Astrocyte of the cerebellum (primary cell): ENCODE data around the gene NRXN2.

ENCODE experiments used
- DNase-seq: peaks from one replicate; pipeline ENCODE4 v3.0.0-alpha.2; 2011; ENCODE audit warnings: low read depth
- H3K4me3 ChIP-seq: 2 replicates; pipeline ENCODE4 v1.5.1; 2011; ENCODE audit warnings: mild to moderate bottlenecking, low read depth, low read length, moderate library complexity
- CTCF ChIP-seq: IDR thresholded peaks from 2 replicates; pipeline ENCODE4 v1.5.1; 2012; ENCODE audit warnings: low read length, low read depth, moderate library complexity, mild to moderate bottlenecking; ENCODE audit errors: missing control alignments
- in situ Hi-C: cut with HindIII; loops from 2 replicates; pipeline ENCODE4 v1.10.0; 2017; ENCODE audit warnings: low sequenced_read_pairs

Gene NRXN2

DNA sequence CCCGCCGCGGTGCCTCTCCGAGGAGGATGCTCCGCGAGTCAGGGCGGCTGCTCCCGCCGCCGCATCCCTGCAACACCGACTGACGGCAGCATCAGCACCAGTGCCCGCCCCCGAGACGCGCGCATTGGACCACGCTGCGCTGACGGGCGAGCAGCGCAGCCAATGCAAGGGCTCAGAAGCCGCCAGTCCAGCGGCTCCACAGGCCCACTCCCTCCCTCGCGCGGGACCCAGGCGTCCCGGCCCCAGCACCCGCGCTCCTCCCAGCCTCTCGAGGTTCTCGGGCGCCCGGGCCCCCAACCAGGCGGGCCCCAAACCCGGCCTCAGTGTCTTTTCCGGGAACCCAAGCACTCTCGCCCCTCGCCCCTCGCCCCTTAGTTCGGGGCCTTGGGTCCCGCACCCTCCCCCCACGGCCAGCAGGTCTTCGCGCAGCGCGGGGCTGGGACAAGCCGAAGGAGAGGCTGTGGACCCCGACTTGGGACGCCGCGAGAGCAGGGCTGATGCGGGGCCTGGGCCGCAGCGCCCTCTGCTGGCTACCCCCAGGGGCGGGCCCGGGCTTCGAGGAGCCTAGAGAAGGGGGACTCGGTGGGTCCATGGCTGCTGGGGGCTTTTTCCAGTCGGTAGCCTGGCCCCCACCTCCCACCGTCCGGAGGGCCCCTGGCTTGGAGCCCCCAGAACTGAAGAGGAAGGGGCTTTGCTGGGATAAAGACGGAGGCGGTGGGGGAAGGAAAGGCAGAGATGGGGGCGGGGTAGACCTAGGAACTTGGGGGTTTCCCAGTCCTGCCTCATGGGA is at the start of gene NRXN2:
Gene NRXN2 (minus strand): TSS at position 81 of the 790 bp plus-strand sequence. CDS start 9,498 bp downstream, outside the sequence.
- peak; percentile 96 for TF ChIP-seq CTCF
- in situ Hi-C loops = no loop called here
- peak; percentile 23 for DNase-seq
- H3K4me3 ChIP-seq = peak within 1 kb of the TSS; percentile 60

- TF ChIP-seq CTCF = no peak
- no peak overlapping the region for H3K4me3 ChIP-seq
- DNase-seq = no peak
- in situ Hi-C loops = loop anchor here (10.0 to 25.0 kb wide), 2 partner anchors 58 to 90 kb away; no protein-coding TSS in a partner anchor
Measured at GRCh38 chr11:64772303-64773018, 49.5 kb upstream of the NRXN2 start.

DNA sequence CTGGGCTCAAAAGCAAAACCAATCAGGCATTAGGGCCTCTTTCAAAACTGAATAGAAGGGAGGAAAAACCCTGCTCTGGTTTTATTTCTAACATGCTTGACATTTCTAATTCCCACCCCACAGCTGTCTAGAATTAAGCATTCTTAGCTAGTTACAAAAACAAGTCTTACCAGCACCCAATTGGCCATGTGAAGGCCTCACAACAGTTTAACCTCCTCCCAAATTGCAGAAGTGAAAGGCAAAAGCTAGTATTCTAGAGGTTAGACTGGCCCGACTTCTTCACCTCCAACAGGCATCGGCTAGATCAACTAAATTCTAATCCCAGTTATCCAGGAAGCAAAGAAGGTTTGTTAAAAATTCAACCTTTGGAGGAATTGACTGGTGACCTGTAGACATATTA is 48.9 kb upstream of the NRXN2 start:
- in situ Hi-C loops = loop anchor here (10.0 to 25.0 kb wide), 2 partner anchors 57 to 90 kb away; no protein-coding TSS in a partner anchor
- H3K4me3 ChIP-seq = no peak overlapping the region
- TF ChIP-seq CTCF = no peak
- no peak for DNase-seq

DNA sequence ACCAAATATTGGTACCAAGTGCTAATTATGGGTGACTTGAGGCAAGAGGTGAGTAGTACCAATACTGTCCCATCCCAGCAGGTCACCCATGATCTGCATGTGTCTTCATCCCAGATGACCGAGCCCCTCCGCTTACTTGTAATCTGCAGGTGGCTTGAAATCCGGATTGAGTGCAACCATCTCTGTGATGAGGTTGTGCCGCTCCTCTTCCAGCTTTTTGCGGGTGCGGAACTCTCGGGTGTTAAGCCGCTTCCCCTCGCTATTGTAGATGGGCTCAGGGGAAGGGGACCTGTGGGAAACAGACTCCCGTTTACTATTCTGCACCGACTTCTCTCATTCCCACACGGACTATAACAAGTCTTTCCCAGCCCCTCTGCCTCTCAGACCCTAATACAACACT is 47.1 kb upstream of the NRXN2 start:
- no peak overlapping the region for H3K4me3 ChIP-seq
- TF ChIP-seq CTCF = no peak
- DNase-seq = no peak
- in situ Hi-C loops = loop anchor here (10.0 to 25.0 kb wide), 2 partner anchors 55 to 92 kb away; no protein-coding TSS in a partner anchor

DNA sequence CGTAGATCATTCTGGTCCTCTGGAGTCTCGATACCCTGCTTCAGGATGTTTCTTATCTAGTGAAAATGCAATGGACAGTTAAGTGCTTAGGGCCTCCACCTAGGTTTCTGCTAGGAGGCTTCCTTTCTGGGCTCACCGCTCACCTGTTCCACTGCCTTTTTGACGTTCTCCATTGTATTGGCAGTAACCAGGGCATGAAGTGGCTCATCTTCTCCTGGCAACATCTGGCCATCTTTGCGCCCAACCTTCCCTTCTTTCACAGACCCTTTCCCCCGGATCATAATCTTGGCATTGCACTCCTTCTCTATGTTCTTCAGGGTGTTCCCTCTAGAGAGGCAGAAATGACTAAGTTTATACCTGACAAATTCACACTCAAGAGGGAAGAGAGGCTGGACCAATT is 46.3 kb upstream of the NRXN2 start:
- no peak overlapping the region for H3K4me3 ChIP-seq
- no peak for DNase-seq
- in situ Hi-C loops = loop anchor here (25.0 kb wide), 1 partner anchor 93 kb away; no protein-coding TSS in a partner anchor
- TF ChIP-seq CTCF = no peak

GRCh38 chr11:64768300-64768694 is 45.3 kb upstream of the NRXN2 start:
- in situ Hi-C loops = loop anchor here (25.0 kb wide), 1 partner anchor 94 kb away; no protein-coding TSS in a partner anchor
- TF ChIP-seq CTCF = no peak
- H3K4me3 ChIP-seq = no peak overlapping the region
- no peak for DNase-seq
